Thyroid gland (tissue), 4 donors: ENCODE measurements around the gene CBFA2T2. TPM values are rescaled to one million over a fixed set of nuclear protein-coding genes. Genes with fewer than 3 reads are reported as not detected.

ENCODE experiments used
- DNase-seq, 2 donors: peaks; one replicate each; pipeline ENCODE4 v3.0.0-alpha.2; 2019
- H3K27ac ChIP-seq, 3 donors: fragments of 200-600 bp; sonication (generic); 1 replicate in 2 of 3; 2 replicates in 1 of 3; pipeline ENCODE4 v1.5.1; 2016 to 2019; ENCODE audit warnings: mild to moderate bottlenecking in 1 of 3, moderate library complexity in 1 of 3
- H3K27me3 ChIP-seq: fragments of 200-600 bp; sonication (generic); one replicate; pipeline ENCODE4 v1.5.1; 2019
- H3K36me3 ChIP-seq, 2 donors: fragments of 200-600 bp; sonication (generic); one replicate each; pipeline ENCODE4 v1.5.1; 2016 to 2019
- H3K4me1 ChIP-seq, 2 donors: fragments of 200-600 bp; sonication (generic); one replicate each; pipeline ENCODE4 v1.5.1; 2017 to 2019
- H3K4me3 ChIP-seq, 3 donors: fragments of 200-600 bp; sonication (generic); replicated peaks in 1 of 3; 1 replicate in 2 of 3; 2 replicates in 1 of 3; pipeline ENCODE4 v1.5.1; 2016; ENCODE audit warnings: mild to moderate bottlenecking in 1 of 3
- H3K9me3 ChIP-seq: fragments of 200-600 bp; sonication (generic); one replicate; pipeline ENCODE4 v1.5.1; 2017
- POLR2A ChIP-seq, 2 donors: fragments of 450-650 bp; IDR thresholded peaks; one replicate each; pipeline ENCODE4 v1.6.1; 2017; ENCODE audit warnings: antibody characterized with exemption in 2 of 2, mild to moderate bottlenecking in 2 of 2, moderate library complexity in 1 of 2
- WGBS, 2 donors: methylation state at CpG; one replicate each; pipeline ENCODE4 v1.1.5; 2017; 5-methylcytosine and 5-hydroxymethylcytosine counted together
- intact Hi-C: fragments of 100-400 bp; cut with DNase I; formaldehyde crosslinking; loops from one replicate; pipeline ENCODE4 v1.15.1; 2023
- total RNA-seq, 4 donors: library from RNA; depleted of rRNA; stranded (reverse); fragments of >200 nt; gene quantifications; one replicate each; pipeline ENCODE4 v1.2.3, GENCODE V29; 2016
- TF ChIP-seq, protein P1 (sequence below), 6 experiments: fragments of 200-600 bp in 3 of 6; fragments of 450-650 bp in 3 of 6; sonication (generic) in 3 of 6; IDR thresholded peaks; one replicate each; pipeline ENCODE4 v1.5.1; 2016 to 2019; ENCODE audit warnings: antibody characterized with exemption in 6 of 6, mild to moderate bottlenecking in 2 of 6, inconsistent platforms in 1 of 6, moderate library complexity in 1 of 6

The CBFA2T2 gene
- total RNA-seq, 4 donors from 2014 or later: 29.7 to 57.3 (median 35.8) TPM

- H3K27ac ChIP-seq: peak overlapping the region; percentile 89 to 96 (median 95)
- TF ChIP-seq POLR2A (IDR thresholded peaks at IDR 0.05): no peak
- intact Hi-C loops: no loop called here
- no peaks in the 10 kb centered on the region for H3K27me3 ChIP-seq
- peak overlapping the region; percentile 49 to 86 (median 64) for H3K4me3 ChIP-seq
- no peaks in the 10 kb centered on the region for H3K9me3 ChIP-seq
- no peaks in the 10 kb centered on the region for H3K36me3 ChIP-seq
- WGBS, 2 donors: 2 to 5% methylated on average over 13 to 14 of the region's 45 CpGs
- H3K4me1 ChIP-seq: peaks cover 50 to 55% of the 10 kb centered on the region in 2 donors
- DNase-seq: peak; percentile 40 to 46
These were observed 46.8 kb upstream of the CBFA2T2 start for GRCh38 chr20:33443006-33443511.

DNA sequence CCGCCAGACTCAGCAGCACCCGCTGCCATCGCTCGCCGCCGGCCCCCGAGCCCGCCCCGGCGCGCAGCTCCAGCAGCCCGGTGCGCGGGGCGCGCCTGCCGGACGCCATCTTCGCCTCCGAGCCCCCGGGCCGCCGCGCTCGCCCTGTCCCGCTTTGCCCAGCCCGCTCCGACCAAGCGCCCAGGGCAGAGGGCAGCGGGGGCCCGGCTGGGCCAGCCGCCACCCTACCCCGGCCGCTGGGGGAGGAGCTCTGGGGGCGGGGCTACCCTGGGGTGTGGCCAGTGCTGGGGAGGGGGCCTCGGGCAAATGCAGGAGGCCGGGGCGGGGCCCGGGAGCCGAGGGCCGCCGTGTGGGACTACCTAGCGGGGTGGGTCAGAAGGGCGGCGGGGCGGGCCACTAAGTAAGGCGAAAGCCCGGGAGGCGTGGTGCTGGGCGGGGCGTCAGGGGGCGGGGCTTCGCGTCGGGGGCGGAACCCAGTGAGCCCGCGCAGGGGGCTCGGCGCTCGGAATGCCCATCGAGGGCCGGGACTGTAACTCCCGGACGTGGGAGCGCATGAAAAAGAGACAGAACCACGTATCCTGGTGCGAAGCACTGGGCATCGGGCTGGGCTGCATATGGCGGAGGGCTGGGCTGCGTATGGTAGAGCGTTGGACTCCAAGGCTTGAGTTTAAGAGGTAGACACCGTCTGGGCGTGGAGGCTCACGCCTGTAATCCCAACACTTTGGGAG is 46.2 kb upstream of the CBFA2T2 start, which contains the start of gene SNTA1:
Gene SNTA1, minus strand, starts transcription at position 252 of the 728 bp plus-strand sequence. Its CDS starts 143 bp downstream, at position 109.
- H3K4me1 ChIP-seq: peaks cover 43 to 49% of the 10 kb centered on the region in 2 donors
- H3K27ac ChIP-seq: peak within 1 kb of the TSS; percentile 89 to 96 (median 95)
- H3K4me3 ChIP-seq: peak within 1 kb of the TSS; percentile 49 to 86 (median 64)
- no peaks in the 10 kb centered on the region for H3K9me3 ChIP-seq
- peak; percentile 82 to 93 for TF ChIP-seq POLR2A (IDR thresholded peaks at IDR 0.05)
- TF ChIP-seq, protein P1, sequence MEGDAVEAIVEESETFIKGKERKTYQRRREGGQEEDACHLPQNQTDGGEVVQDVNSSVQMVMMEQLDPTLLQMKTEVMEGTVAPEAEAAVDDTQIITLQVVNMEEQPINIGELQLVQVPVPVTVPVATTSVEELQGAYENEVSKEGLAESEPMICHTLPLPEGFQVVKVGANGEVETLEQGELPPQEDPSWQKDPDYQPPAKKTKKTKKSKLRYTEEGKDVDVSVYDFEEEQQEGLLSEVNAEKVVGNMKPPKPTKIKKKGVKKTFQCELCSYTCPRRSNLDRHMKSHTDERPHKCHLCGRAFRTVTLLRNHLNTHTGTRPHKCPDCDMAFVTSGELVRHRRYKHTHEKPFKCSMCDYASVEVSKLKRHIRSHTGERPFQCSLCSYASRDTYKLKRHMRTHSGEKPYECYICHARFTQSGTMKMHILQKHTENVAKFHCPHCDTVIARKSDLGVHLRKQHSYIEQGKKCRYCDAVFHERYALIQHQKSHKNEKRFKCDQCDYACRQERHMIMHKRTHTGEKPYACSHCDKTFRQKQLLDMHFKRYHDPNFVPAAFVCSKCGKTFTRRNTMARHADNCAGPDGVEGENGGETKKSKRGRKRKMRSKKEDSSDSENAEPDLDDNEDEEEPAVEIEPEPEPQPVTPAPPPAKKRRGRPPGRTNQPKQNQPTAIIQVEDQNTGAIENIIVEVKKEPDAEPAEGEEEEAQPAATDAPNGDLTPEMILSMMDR (IDR thresholded peaks at IDR 0.05): no peak
- DNase-seq: peak; percentile 98 to 99
- 0 to 1% methylated on average over 3 to 16 of the region's 75 CpGs for WGBS, 2 donors
- H3K36me3 ChIP-seq: no peaks in the 10 kb centered on the region
- intact Hi-C loops: no loop called here
- H3K27me3 ChIP-seq: no peaks in the 10 kb centered on the region

DNA sequence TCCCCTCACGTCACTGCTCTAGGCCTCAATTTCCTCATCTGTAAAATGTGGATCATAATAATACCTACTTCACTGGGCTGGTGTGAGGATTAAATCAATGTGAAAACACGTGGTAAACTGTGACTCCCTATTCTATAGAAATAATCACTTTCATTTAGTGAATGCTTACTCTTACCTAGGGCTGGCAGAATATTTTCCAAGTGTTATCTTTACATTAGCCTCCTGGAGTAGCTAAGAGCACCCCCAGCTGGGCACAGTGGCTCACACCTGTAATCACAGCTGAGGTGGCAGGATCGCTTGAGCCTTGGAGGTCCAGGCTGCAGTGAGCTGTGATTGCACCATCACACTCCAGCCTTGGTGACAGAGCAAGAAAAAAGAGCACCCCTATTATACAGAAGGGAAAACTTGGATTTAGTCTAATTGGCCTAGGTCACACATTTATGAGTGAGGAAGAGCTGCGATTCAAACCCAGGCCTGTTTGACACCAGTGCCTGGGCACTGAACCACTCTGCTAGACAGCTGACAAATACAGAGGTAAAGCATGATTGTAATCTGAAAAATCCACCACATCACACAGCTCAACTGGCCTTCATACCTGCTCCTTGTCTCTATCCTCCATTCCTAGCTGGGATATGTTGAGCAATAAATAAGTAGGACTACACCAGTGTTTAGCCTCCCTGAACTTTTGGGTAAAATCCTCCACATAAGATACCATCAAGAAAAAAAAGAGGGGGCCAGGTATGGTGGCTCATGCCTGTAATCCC is 44.9 kb upstream of the CBFA2T2 start:
- no peaks in the 10 kb centered on the region for H3K27me3 ChIP-seq
- peak in 1 of 2 donors; percentile 36 for DNase-seq
- H3K4me1 ChIP-seq: peaks cover 34 to 40% of the 10 kb centered on the region in 2 donors
- 49 to 67% methylated on average over 4 of the region's 4 CpGs for WGBS, 2 donors
- H3K36me3 ChIP-seq: no peaks in the 10 kb centered on the region
- TF ChIP-seq POLR2A (IDR thresholded peaks at IDR 0.05): no peak
- TF ChIP-seq, protein P1 (IDR thresholded peaks at IDR 0.05): peak in 1 of 6 experiments; percentile 17
- peak overlapping the region in 2 of 3 donors; percentile 10 to 89 for H3K27ac ChIP-seq
- no peak overlapping the region for H3K4me3 ChIP-seq
- intact Hi-C loops: no loop called here
- H3K9me3 ChIP-seq: no peaks in the 10 kb centered on the region

- no peaks in the 10 kb centered on the region for H3K36me3 ChIP-seq
- TF ChIP-seq POLR2A (IDR thresholded peaks at IDR 0.05): no peak
- TF ChIP-seq, protein P1 (IDR thresholded peaks at IDR 0.05): no peak
- intact Hi-C loops: no loop called here
- H3K4me3 ChIP-seq: no peak overlapping the region
- WGBS, 2 donors: 42 to 52% methylated on average over 4 of the region's 4 CpGs
- H3K27me3 ChIP-seq: no peaks in the 10 kb centered on the region
- peak; percentile 56 to 61 for DNase-seq
- H3K4me1 ChIP-seq: peaks cover 23 to 29% of the 10 kb centered on the region in 2 donors
- H3K9me3 ChIP-seq: no peaks in the 10 kb centered on the region
- peak overlapping the region; percentile 46 to 95 (median 55) for H3K27ac ChIP-seq
These were observed 43.8 kb upstream of the CBFA2T2 start for GRCh38 chr20:33445881-33446625.

DNA sequence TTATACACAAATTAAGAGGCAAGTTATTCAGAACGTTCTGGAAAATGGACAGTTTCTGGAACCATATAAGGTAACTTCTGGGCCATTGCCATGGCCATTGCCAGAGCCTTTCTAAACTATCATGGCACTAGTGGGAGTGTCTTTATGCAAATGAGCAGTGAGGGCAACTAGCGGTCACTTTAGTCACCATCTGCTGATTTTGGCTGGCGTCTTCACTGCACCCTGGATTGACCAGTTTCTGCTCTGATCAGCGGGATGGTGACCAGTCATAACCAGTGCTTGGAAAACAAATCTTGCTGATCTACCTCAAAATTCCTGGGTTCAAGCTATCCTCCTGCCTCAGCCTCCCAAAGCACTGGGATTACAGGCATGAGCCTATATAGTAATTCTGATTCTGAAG is 39.0 kb upstream of the CBFA2T2 start:
- WGBS, 2 donors: 79 to 86% methylated on average over 4 of the region's 4 CpGs

More for the DNA sequence above, 39.0 kb upstream of the CBFA2T2 start:
- Histone ChIP-seq H3K4me3 (no peak overlapping the region), H3K36me3 (no peaks in the 10 kb centered on the region), H3K9me3 (no peaks in the 10 kb centered on the region), H3K27ac (no peak overlapping the region), H3K27me3 (no peaks in the 10 kb centered on the region), H3K4me1 (peaks cover 10% of the 10 kb centered on the region in 2 donors)
- TF ChIP-seq POLR2A (IDR thresholded peaks at IDR 0.05): no peak
- TF ChIP-seq, protein P1 (IDR thresholded peaks at IDR 0.05): no peak
- DNase-seq: no peak
- intact Hi-C loops: loop anchor here (5.0 kb wide), 1 partner anchor 201 kb away; no protein-coding TSS in a partner anchor
